Endodermal cell (in vitro differentiated cells): Measurements from ENCODE around the gene ALDH6A1. TPM values are rescaled to one million over a fixed set of nuclear protein-coding genes. Genes with fewer than 3 reads are reported as not detected.

Experiments used
- DNase-seq: peaks from one replicate; pipeline ENCODE4 v3.0.0-alpha.2; 2017
- H3K27ac ChIP-seq: 2 replicates; pipeline ENCODE4 v1.5.1; 2013; ENCODE audit warnings: mild to moderate bottlenecking, low read depth, low read length, moderate library complexity
- H3K27me3 ChIP-seq: 2 replicates; pipeline ENCODE4 v1.6.1; 2013; ENCODE audit warnings: mild to moderate bottlenecking, low read length, moderate library complexity; ENCODE audit not compliant: insufficient read depth, control insufficient read depth, poor library complexity, severe bottlenecking
- H3K36me3 ChIP-seq: 2 replicates; pipeline ENCODE4 v1.7.0; 2013; ENCODE audit warnings: mild to moderate bottlenecking, low read length, moderate library complexity; ENCODE audit not compliant: control insufficient read depth, insufficient read depth
- H3K4me1 ChIP-seq: one replicate; pipeline ENCODE4 v1.7.0; 2013; ENCODE audit warnings: low read length; ENCODE audit not compliant: control insufficient read depth, insufficient read depth
- H3K4me3 ChIP-seq: 2 replicates; pipeline ENCODE4 v1.5.1; 2013; ENCODE audit warnings: mild to moderate bottlenecking, low read length, moderate library complexity
- H3K9ac ChIP-seq: 2 replicates; pipeline ENCODE4 v1.6.1; 2013; ENCODE audit warnings: mild to moderate bottlenecking, low read length, moderate library complexity; ENCODE audit not compliant: poor library complexity, severe bottlenecking; ENCODE audit errors: extremely low read depth
- H3K9me3 ChIP-seq: 2 replicates; pipeline ENCODE4 v1.6.1; 2013; ENCODE audit warnings: mild to moderate bottlenecking, low read length, moderate library complexity; ENCODE audit not compliant: control insufficient read depth
- H3K27ac Mint-ChIP-seq: 2 replicates; pipeline ENCODE4 v1.8.0; 2020; ENCODE audit warnings: mixed read lengths
- H3K27me3 Mint-ChIP-seq: 2 replicates; pipeline ENCODE4 v1.8.0; 2021; ENCODE audit warnings: mild to moderate bottlenecking, mixed read lengths; ENCODE audit not compliant: insufficient read depth
- H3K36me3 Mint-ChIP-seq: 2 replicates; pipeline ENCODE4 v1.8.0; 2020; ENCODE audit warnings: low read depth, mixed read lengths
- H3K4me1 Mint-ChIP-seq: 2 replicates; pipeline ENCODE4 v1.8.0; 2020; ENCODE audit warnings: mixed read lengths
- H3K4me3 Mint-ChIP-seq: 2 replicates; pipeline ENCODE4 v1.8.0; 2020; ENCODE audit warnings: mild to moderate bottlenecking, moderate library complexity, mixed read lengths
- H3K9me3 Mint-ChIP-seq: 2 replicates; pipeline ENCODE4 v1.8.0; 2020; ENCODE audit warnings: mild to moderate bottlenecking, mixed read lengths
- CTCF ChIP-seq: fragments of 200-600 bp; sonication (generic); conservative IDR thresholded peaks from 2 replicates; pipeline ENCODE4 v1.5.0; 2021; ENCODE audit warnings: antibody characterized with exemption, mild to moderate bottlenecking
- WGBS, 2 experiments: methylation state at CpG; one replicate each; pipeline versions ENCODE4 v1.1.5 to v1.1.7; 2013; ENCODE audit warnings: missing lambda C conversion rate in 2 of 2, mixed read lengths in 1 of 2; ENCODE audit not compliant: insufficient coverage in 1 of 2, insufficient read length in 1 of 2; 5-methylcytosine and 5-hydroxymethylcytosine counted together
- total RNA-seq, 2 donors: library from RNA; stranded (reverse); fragmentation: NEBNext Ultra II Directional in 1 of 2; extraction: Animal tissue kit (Norgen Biotek cat#: 25700) in 1 of 2; gene quantifications; 2 replicates in 1 of 2; 3 replicates in 1 of 2; pipeline ENCODE4 v1.2.1, GENCODE V29; 2021

Gene ALDH6A1
- total RNA-seq, 2 donors from 2014 or later: 62.0 to 66.2 TPM

DNA sequence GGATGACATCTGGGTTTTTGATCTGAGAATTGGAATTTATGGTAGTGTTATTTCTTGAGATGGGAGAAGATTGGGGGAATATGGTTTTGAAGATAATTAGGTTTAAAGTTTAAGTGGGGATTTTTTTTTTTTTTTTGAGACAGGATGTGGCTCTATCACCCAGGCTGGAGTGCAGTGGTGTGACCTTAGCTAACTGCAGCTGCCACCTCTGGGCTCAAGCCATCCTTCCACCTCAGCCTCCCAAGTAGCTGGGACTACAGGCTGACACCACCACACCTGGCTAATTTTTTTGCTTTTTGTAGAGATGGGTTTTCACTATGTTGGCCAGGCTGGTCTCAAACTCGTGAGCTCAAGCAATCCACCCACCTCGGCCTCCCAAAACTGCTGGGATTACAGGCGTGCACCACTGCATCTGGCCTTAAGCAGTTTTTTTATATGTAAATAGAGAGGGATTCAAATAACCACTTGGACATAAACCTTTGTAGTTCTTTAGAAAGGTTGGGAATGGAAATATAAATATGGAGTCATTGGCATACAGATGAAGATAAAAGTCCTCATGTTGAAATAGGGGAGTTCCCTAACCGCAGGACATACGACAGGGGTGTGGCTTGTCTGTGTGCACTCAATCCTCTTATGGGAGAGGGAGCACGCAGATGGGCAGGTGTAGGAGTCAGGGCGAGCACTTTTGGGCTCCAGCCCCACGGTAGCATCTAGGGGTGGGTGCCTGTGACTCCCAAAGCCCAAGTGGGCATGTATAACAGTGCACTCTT is 5.2 kb upstream of the ALDH6A1 start:
- H3K9me3 ChIP-seq: no peaks in the 10 kb centered on the region
- no peaks in the 10 kb centered on the region for H3K4me1 ChIP-seq
- H3K4me3 Mint-ChIP-seq: no peak overlapping the region
- H3K27me3 Mint-ChIP-seq: no peaks in the 10 kb centered on the region
- H3K9me3 Mint-ChIP-seq: no peaks in the 10 kb centered on the region
- TF ChIP-seq CTCF: no peak
- H3K36me3 Mint-ChIP-seq: peaks cover 20% of the 10 kb centered on the region
- peaks cover 8% of the 10 kb centered on the region for H3K4me1 Mint-ChIP-seq
- H3K9ac ChIP-seq: no peak overlapping the region
- no peaks in the 10 kb centered on the region for H3K27me3 ChIP-seq
- DNase-seq: no peak
- no peak overlapping the region for H3K4me3 ChIP-seq
- peak overlapping the region; percentile 59 for H3K27ac Mint-ChIP-seq
- H3K36me3 ChIP-seq: peaks cover 15% of the 10 kb centered on the region
- H3K27ac ChIP-seq: no peak overlapping the region
- 94 to 97% methylated on average over 5 to 8 of the region's 8 CpGs for WGBS, 2 experiments

- Mint-ChIP-seq H3K4me1 (peaks cover 22% of the 10 kb centered on the region), H3K9me3 (no peaks in the 10 kb centered on the region), H3K27me3 (no peaks in the 10 kb centered on the region), H3K36me3 (peaks cover 10% of the 10 kb centered on the region), H3K4me3 (peak overlapping the region; percentile 97), H3K27ac (peak overlapping the region; percentile 100)
- no peak for TF ChIP-seq CTCF
- Histone ChIP-seq H3K9ac (peak overlapping the region; percentile 91), H3K27me3 (no peaks in the 10 kb centered on the region), H3K4me3 (peak overlapping the region; percentile 97), H3K36me3 (peaks cover 4% of the 10 kb centered on the region), H3K27ac (no peak overlapping the region), H3K9me3 (no peaks in the 10 kb centered on the region), H3K4me1 (peaks cover 4% of the 10 kb centered on the region)
- WGBS, 2 experiments: 94% methylated on average over 1 of the region's 1 CpG; no CpG with 5 or more reads in 1 of the 2 experiments
- no peak for DNase-seq
Observed at GRCh38 chr14:74085828-74086227, 1.6 kb upstream of the ALDH6A1 start.

DNA sequence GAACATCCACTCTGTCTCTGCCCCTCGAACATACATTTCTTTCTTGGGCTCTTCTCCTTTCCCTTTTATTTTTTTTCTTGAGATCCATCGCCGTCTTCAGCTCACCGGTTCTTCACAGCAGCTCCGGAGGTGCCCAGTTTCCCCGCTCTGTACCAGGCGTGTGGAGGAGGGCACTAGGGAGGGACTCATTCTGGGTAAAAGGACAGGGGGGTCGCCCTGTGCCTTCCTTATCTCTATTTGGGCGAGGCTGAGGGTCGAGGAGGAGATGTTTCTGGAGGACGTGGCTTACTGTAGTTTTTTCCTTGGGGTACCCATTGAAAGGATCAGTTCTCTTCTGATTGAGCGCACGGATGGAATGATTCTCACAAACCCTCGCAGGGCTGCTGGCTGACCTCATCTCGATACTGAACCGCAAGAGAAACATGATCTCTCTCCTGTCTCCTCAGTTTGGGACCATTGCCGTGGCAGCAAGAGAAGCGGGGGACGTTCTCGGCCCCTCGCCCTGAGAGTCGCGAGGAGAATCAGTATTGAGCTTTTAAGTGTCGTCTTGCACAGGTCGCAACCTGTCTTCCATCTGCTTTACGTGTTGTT is 889 bp upstream of the ALDH6A1 start:
- Histone ChIP-seq H3K9ac (peak overlapping the region; percentile 91), H3K36me3 (no peaks in the 10 kb centered on the region), H3K27me3 (no peaks in the 10 kb centered on the region), H3K4me3 (peak overlapping the region; percentile 97), H3K27ac (peak overlapping the region; percentile 67), H3K4me1 (peaks cover 4% of the 10 kb centered on the region), H3K9me3 (no peaks in the 10 kb centered on the region)
- no peak for DNase-seq
- Mint-ChIP-seq H3K4me3 (peak overlapping the region; percentile 97), H3K4me1 (peaks cover 22% of the 10 kb centered on the region), H3K36me3 (peaks cover 6% of the 10 kb centered on the region), H3K27ac (peak overlapping the region; percentile 100), H3K9me3 (no peaks in the 10 kb centered on the region), H3K27me3 (no peaks in the 10 kb centered on the region)
- WGBS, 2 experiments: 1% methylated on average over 20 to 26 of the region's 26 CpGs
- TF ChIP-seq CTCF: no peak
